ENCODE results near the gene EMILIN2. TPM values are rescaled to one million over a fixed set of nuclear protein-coding genes. Genes with fewer than 3 reads are reported as not detected.

Gene EMILIN2
- total RNA-seq, 2 experiments from 2014 or later, result 0.15 to 1.4 TPM

- no peak overlapping the region for H3K4me3 ChIP-seq (ENCODE audit: low read depth, low read length, poor library complexity, severe bottlenecking)
- H3K9me2 ChIP-seq (ENCODE audit: insufficient read depth, low read length), result no peaks in the 10 kb centered on the region
- peaks cover 7% of the 10 kb centered on the region for H3K4me1 ChIP-seq (ENCODE audit: insufficient read depth, low read length, poor library complexity, severe bottlenecking)
- POLR2A ChIA-PET, result no interaction called here
- no TSS peak for BruUV-seq (replicated peaks)
- H3K79me2 ChIP-seq (ENCODE audit: insufficient read depth, low read depth, low read length), result no peaks in the 10 kb centered on the region
- H4K20me1 ChIP-seq (ENCODE audit: insufficient read depth, low read length), result no peaks in the 10 kb centered on the region
- no peak overlapping the region for H2AFZ ChIP-seq (ENCODE audit: low read length)
- no peaks in the 10 kb centered on the region for H3K9me3 ChIP-seq (ENCODE audit: low read length)
- CTCF ChIA-PET (ENCODE audit: unreplicated experiment), result interaction anchor here (0.7 kb wide), 1 partner anchor 212 kb away, joined by 3 read pairs; no protein-coding TSS in a partner anchor
- no peak overlapping the region for H3K27ac ChIP-seq (ENCODE audit: low read depth, low read length, poor library complexity, severe bottlenecking)
- TF ChIP-seq EZH2phosphoT487 (IDR thresholded peaks at IDR 0.05; ENCODE audit: borderline replicate concordance, low read depth, low read length), result no peak
- H3K36me3 ChIP-seq (ENCODE audit: insufficient read depth, low read length), result no peaks in the 10 kb centered on the region
- intact Hi-C loops (cut with micrococcal nuclease; ENCODE audit: unreplicated experiment), result no loop called here
- DNase-seq (ENCODE audit: low spot score), result no peak
- H3K4me2 ChIP-seq (ENCODE audit: low read length), result no peak overlapping the region
Measured at GRCh38 chr18:2910261-2910660, 63.5 kb downstream of the EMILIN2 start.

- Histone ChIP-seq H3K79me2 (ENCODE audit: insufficient read depth, low read depth, low read length) (no peaks in the 10 kb centered on the region), H4K20me1 (ENCODE audit: insufficient read depth, low read length) (no peaks in the 10 kb centered on the region), H3K4me2 (ENCODE audit: low read length) (no peak overlapping the region), H3K4me3 (ENCODE audit: low read depth, low read length, poor library complexity, severe bottlenecking) (no peak overlapping the region), H3K4me1 (ENCODE audit: insufficient read depth, low read length, poor library complexity, severe bottlenecking) (peaks cover 8% of the 10 kb centered on the region), H2AFZ (ENCODE audit: low read length) (no peak overlapping the region), H3K36me3 (ENCODE audit: insufficient read depth, low read length) (peaks cover 3% of the 10 kb centered on the region; the same call in 1 of the 2 replicates), H3K9me3 (ENCODE audit: low read length) (no peaks in the 10 kb centered on the region), H3K27ac (ENCODE audit: low read depth, low read length, poor library complexity, severe bottlenecking) (no peak overlapping the region), H3K9me2 (ENCODE audit: insufficient read depth, low read length) (no peaks in the 10 kb centered on the region)
- ChIA-PET CTCF (ENCODE audit: unreplicated experiment) (interaction anchor here (0.7 kb wide), 1 partner anchor 212 kb away, joined by 3 read pairs; no protein-coding TSS in a partner anchor), POLR2A (no interaction called here)
- no TSS peak for BruUV-seq (replicated peaks)
- intact Hi-C loops (cut with micrococcal nuclease; ENCODE audit: unreplicated experiment), result no loop called here
- TF ChIP-seq CTCF (conservative IDR thresholded peaks at IDR 0.05; ENCODE audit: low read length), result no peak
- no peak for TF ChIP-seq EZH2phosphoT487 (IDR thresholded peaks at IDR 0.05; ENCODE audit: borderline replicate concordance, low read depth, low read length)
- no peak for DNase-seq (ENCODE audit: low spot score)
Measured at GRCh38 chr18:2910751-2911425, 64.1 kb downstream of the EMILIN2 start.

GRCh38 chr18:2911533-2911932 is 64.7 kb downstream of the EMILIN2 start:
- Histone ChIP-seq H4K20me1 (ENCODE audit: insufficient read depth, low read length) (no peaks in the 10 kb centered on the region), H3K4me1 (ENCODE audit: insufficient read depth, low read length, poor library complexity, severe bottlenecking) (peaks cover 15% of the 10 kb centered on the region), H3K27ac (ENCODE audit: low read depth, low read length, poor library complexity, severe bottlenecking) (no peak overlapping the region), H3K9me2 (ENCODE audit: insufficient read depth, low read length) (no peaks in the 10 kb centered on the region), H3K4me3 (ENCODE audit: low read depth, low read length, poor library complexity, severe bottlenecking) (no peak overlapping the region), H3K9me3 (ENCODE audit: low read length) (no peaks in the 10 kb centered on the region), H3K4me2 (ENCODE audit: low read length) (no peak overlapping the region), H3K36me3 (ENCODE audit: insufficient read depth, low read length) (peaks cover 9% of the 10 kb centered on the region; the same call in 1 of the 2 replicates), H3K79me2 (ENCODE audit: insufficient read depth, low read depth, low read length) (no peaks in the 10 kb centered on the region), H2AFZ (ENCODE audit: low read length) (no peak overlapping the region)
- ChIA-PET CTCF (ENCODE audit: unreplicated experiment) (no interaction called here), POLR2A (no interaction called here)
- no TSS peak for BruUV-seq (replicated peaks)
- DNase-seq (ENCODE audit: low spot score), result no peak
- intact Hi-C loops (cut with micrococcal nuclease; ENCODE audit: unreplicated experiment), result no loop called here
- TF ChIP-seq EZH2phosphoT487 (IDR thresholded peaks at IDR 0.05; ENCODE audit: borderline replicate concordance, low read depth, low read length) (no peak), CTCF (conservative IDR thresholded peaks at IDR 0.05; ENCODE audit: low read length) (no peak)
